ENCODE results near the gene PLEKHA5. TPM values are rescaled to one million over a fixed set of nuclear protein-coding genes. Genes with fewer than 3 reads are reported as not detected.
A peak's percentile ranks its signal among the peaks of the same experiment; 100 is the strongest.
"Not testable (repeated sequence)": the region's sequence is repeated elsewhere in the genome, so short reads cannot be mapped to it uniquely, and the experiment has no call there.

Gene PLEKHA5
- total RNA-seq, 1 donor = 82.2 TPM

DNA sequence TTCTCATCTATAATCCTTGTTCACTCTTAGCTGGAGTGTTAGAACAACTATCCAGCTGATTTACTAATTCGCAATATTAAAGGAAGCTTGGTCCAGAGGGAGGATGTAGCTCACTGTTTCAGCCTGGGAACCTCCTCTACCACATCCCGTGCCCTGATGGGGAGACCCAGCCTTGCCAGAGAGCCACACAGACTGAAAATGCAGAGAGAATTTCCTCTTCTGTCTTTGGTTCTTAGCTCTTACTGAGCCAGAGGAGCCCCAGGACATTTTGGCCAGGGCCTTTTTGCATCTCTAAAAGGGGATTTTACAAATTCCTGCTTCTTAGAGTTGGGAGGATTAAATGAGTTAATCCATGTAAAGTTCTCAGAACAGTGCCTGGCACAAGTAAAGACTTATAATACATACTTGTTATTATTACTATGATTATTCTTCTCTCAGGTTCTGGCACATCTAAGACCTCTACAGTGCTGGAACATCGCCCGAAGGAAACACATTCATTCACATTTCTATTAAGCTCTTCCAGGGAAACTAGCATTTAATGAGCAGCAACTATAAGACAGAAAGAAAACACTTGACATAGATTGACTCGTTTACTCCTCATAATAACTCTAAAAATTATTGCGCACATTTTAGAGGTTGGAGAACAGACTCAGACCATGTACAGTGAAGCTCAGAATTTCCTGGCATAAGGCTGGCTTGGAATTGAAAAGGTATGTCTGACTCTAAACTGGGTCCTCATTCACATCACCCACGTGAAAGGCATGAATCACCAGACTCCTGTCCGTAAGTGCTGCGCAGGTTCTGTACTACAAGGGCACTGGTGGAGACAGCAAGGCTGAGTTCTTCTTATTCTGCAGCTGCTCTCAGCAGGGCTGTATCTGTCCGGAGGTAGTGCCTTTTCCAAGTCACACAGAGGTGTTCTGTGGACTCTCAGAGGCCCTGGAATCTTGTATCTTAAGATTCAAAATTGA is 282.0 kb downstream of the PLEKHA5 start:
- no peaks in the 10 kb centered on the region for H4K20me1 ChIP-seq (ENCODE audit: insufficient read depth, low read length)
- no peak for TF ChIP-seq CTCF (IDR thresholded peaks at IDR 0.05; ENCODE audit: extremely low read depth, low read depth, low read length)
- no peak overlapping the region for H3K4me3 ChIP-seq (ENCODE audit: insufficient read depth, low read length)
- H3K27me3 ChIP-seq (ENCODE audit: insufficient read depth, low read length) = no peaks in the 10 kb centered on the region
- H3K4me1 ChIP-seq (ENCODE audit: insufficient read depth, low read length) = peaks cover 3% of the 10 kb centered on the region
- no peaks in the 10 kb centered on the region for H3K36me3 ChIP-seq (ENCODE audit: insufficient read depth, low read length)
- H2AFZ ChIP-seq (ENCODE audit: low read length) = peak overlapping the region; percentile 35
- H3K79me2 ChIP-seq (ENCODE audit: insufficient read depth, low read length) = no peaks in the 10 kb centered on the region
- DNase-seq (ENCODE audit: insufficient read length, low spot score, missing footprints) = peak; percentile 36
- H3K9me3 ChIP-seq (ENCODE audit: low read depth, low read length) = no peaks in the 10 kb centered on the region
- H3K4me2 ChIP-seq (ENCODE audit: insufficient read depth, low read length) = no peak overlapping the region
- H3K27ac ChIP-seq (ENCODE audit: low read depth, low read length) = no peak overlapping the region

DNA sequence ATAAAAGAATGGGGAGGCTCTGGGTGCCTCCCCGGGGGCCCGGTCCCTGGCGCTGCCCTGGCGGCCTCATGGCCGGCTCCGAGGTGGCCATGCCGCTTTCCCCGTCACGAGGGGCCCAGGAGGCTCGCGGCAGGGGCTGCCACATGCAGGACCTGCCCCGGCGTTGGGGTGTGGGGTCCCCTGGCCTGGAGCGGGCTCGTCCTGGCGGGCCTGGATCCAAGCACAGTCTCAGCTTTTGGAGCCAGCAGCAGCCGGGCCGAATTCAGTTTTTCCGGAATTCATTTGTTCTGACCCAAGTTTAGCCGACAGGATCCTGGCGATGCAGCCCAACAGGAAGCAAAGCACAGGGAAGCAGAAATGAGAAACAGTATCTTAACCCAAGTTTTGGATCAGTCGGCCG is 283.3 kb downstream of the PLEKHA5 start:
- no peaks in the 10 kb centered on the region for H3K27me3 ChIP-seq (ENCODE audit: insufficient read depth, low read length)
- no peaks in the 10 kb centered on the region for H3K36me3 ChIP-seq (ENCODE audit: insufficient read depth, low read length)
- H3K9me3 ChIP-seq (ENCODE audit: low read depth, low read length) = no peaks in the 10 kb centered on the region
- H3K4me1 ChIP-seq (ENCODE audit: insufficient read depth, low read length) = peaks cover 3% of the 10 kb centered on the region
- no peak for TF ChIP-seq CTCF (IDR thresholded peaks at IDR 0.05; ENCODE audit: extremely low read depth, low read depth, low read length)
- H3K27ac ChIP-seq (ENCODE audit: low read depth, low read length) = no peak overlapping the region
- DNase-seq (ENCODE audit: insufficient read length, low spot score, missing footprints) = peak; percentile 39
- no peak overlapping the region for H2AFZ ChIP-seq (ENCODE audit: low read length)
- no peaks in the 10 kb centered on the region for H3K79me2 ChIP-seq (ENCODE audit: insufficient read depth, low read length)
- H3K4me3 ChIP-seq (ENCODE audit: insufficient read depth, low read length) = no peak overlapping the region
- no peaks in the 10 kb centered on the region for H4K20me1 ChIP-seq (ENCODE audit: insufficient read depth, low read length)
- H3K4me2 ChIP-seq (ENCODE audit: insufficient read depth, low read length) = no peak overlapping the region

DNA sequence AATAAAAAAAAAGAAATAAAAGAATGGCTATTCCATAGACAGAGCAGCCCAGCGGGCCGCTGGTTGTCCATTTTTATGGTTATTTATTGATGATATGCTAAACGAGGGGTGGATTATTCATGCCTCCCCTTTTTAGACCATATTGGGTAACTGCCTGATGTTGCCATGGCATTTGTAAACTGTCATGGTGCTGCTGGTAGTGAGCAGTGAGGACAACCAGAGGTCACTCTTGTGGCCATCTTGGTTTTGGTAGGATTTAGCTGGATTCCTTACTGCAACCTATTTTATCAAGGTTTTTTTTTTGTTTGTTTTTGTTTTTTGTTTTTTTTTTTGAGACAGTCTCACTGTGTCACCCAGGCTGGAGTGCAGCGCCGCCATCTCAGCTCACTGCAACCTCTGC is 284.0 kb downstream of the PLEKHA5 start:
- not testable (repeated sequence) for H3K27ac ChIP-seq (ENCODE audit: low read depth, low read length); H3K27me3 ChIP-seq (ENCODE audit: insufficient read depth, low read length); H3K36me3 ChIP-seq (ENCODE audit: insufficient read depth, low read length); H2AFZ ChIP-seq (ENCODE audit: low read length); DNase-seq (ENCODE audit: insufficient read length, low spot score, missing footprints); H3K79me2 ChIP-seq (ENCODE audit: insufficient read depth, low read length); H3K4me1 ChIP-seq (ENCODE audit: insufficient read depth, low read length); H4K20me1 ChIP-seq (ENCODE audit: insufficient read depth, low read length); H3K4me2 ChIP-seq (ENCODE audit: insufficient read depth, low read length); H3K4me3 ChIP-seq (ENCODE audit: insufficient read depth, low read length); H3K9me3 ChIP-seq (ENCODE audit: low read depth, low read length)

DNA sequence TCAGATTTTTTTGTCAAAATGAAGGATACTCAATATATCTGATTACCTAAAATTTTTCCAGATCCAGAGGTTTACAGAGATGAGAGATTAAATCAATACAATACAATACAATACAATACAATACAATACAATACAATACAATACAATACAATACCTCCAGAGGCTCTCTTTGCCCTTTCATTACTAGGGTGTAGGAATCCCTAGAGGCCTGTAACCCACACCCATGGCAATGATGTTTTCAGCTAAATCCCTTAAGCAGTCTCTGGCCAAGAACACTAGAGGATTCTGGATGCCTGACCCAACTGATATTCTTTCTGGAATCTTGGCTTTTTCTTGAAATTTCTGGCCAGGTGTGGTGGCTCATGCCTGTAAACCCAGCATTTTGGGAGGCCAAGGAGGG is 286.0 kb downstream of the PLEKHA5 start:
- Histone ChIP-seq H3K4me2 (ENCODE audit: insufficient read depth, low read length) (no peak overlapping the region), H4K20me1 (ENCODE audit: insufficient read depth, low read length) (no peaks in the 10 kb centered on the region), H3K4me1 (ENCODE audit: insufficient read depth, low read length) (no peaks in the 10 kb centered on the region), H3K27ac (ENCODE audit: low read depth, low read length) (no peak overlapping the region), H3K36me3 (ENCODE audit: insufficient read depth, low read length) (no peaks in the 10 kb centered on the region), H3K79me2 (ENCODE audit: insufficient read depth, low read length) (no peaks in the 10 kb centered on the region), H3K4me3 (ENCODE audit: insufficient read depth, low read length) (no peak overlapping the region), H2AFZ (ENCODE audit: low read length) (no peak overlapping the region), H3K27me3 (ENCODE audit: insufficient read depth, low read length) (no peaks in the 10 kb centered on the region), H3K9me3 (ENCODE audit: low read depth, low read length) (no peaks in the 10 kb centered on the region)
- peak; percentile 62 for DNase-seq (ENCODE audit: insufficient read length, low spot score, missing footprints)
- TF ChIP-seq CTCF (IDR thresholded peaks at IDR 0.05; ENCODE audit: extremely low read depth, low read depth, low read length) = no peak
